GM12891 (cell line): ENCODE results near the gene GNPTG.

Experiments used
- PAX5 ChIP-seq: IDR thresholded peaks from 2 replicates; pipeline ENCODE4 v1.6.1; 2011; ENCODE audit warnings: low read length, moderate library complexity, mild to moderate bottlenecking; ENCODE audit not compliant: insufficient read depth, severe bottlenecking
- POLR2A ChIP-seq: IDR thresholded peaks from 2 replicates; pipeline ENCODE4 v1.6.1; 2011; ENCODE audit warnings: low read depth, low read length, control low read depth
- POLR2AphosphoS5 ChIP-seq: IDR thresholded peaks from 2 replicates; pipeline ENCODE4 v1.6.1; 2011; ENCODE audit warnings: low read depth, low read length, control low read depth
- POU2F2 ChIP-seq: IDR thresholded peaks from 2 replicates; pipeline ENCODE4 v1.6.1; 2011; ENCODE audit warnings: low read depth, mild to moderate bottlenecking, control low read depth, low read length, moderate library complexity
- SPI1 ChIP-seq: IDR thresholded peaks from 2 replicates; pipeline ENCODE4 v1.6.1; 2011; ENCODE audit warnings: low read depth, low read length, control low read depth
- TAF1 ChIP-seq: IDR thresholded peaks from 2 replicates; pipeline ENCODE4 v1.6.1; 2011; ENCODE audit warnings: low read depth, low read length, control low read depth

DNA sequence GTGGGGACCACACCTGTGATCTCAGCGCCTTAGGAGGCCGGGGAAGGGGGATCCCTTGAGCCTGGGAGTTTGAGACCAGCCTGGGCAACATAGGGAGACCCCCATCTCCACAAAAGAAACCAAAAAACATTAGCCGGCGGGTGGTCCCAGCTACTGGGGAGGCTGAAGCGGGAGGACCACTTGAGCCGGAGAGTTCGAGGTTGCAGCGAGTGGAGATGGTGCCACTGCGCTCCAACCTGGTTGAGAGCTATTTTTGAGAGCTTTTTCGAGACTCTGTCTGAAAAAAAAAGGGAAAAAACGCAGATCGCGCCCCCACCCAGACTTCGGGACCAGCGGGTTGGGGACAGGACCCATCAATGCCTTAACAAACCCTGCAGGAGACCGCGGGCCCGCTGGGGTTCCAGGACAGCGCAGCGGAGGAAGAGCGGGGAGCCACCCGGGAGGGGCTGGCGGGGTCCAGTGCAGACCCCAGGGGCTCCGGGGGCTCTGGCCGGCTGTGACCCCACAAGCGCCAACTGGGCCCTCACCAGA is 19.0 kb upstream of the GNPTG start:
- no peak for TF ChIP-seq POLR2A
- no peak for TF ChIP-seq POLR2AphosphoS5
- no peak for TF ChIP-seq PAX5
- TF ChIP-seq POU2F2: no peak
- TF ChIP-seq SPI1: no peak
- TF ChIP-seq TAF1: no peak
